Left renal pelvis (tissue), 4 donors: ENCODE measurements around the gene LPP. TPM values are rescaled to one million over a fixed set of nuclear protein-coding genes. Genes with fewer than 3 reads are reported as not detected.
"Not testable (repeated sequence)": the region's sequence is repeated elsewhere in the genome, so short reads cannot be mapped to it uniquely, and the experiment has no call there.

Experiments
- DNase-seq, 4 donors: peaks; one replicate each; pipeline ENCODE4 v3.0.0-alpha.2; 2013; ENCODE audit warnings: low read depth in 4 of 4, low spot score in 3 of 4
- polyA plus RNA-seq, 4 donors: library from polyadenylated mRNA; unstranded; fragments of 120-200 nt; gene quantifications; one replicate each; pipeline ENCODE4 v1.2.1, GENCODE V29; 2013; ENCODE audit not compliant: insufficient read length in 4 of 4

Gene LPP, protein sequence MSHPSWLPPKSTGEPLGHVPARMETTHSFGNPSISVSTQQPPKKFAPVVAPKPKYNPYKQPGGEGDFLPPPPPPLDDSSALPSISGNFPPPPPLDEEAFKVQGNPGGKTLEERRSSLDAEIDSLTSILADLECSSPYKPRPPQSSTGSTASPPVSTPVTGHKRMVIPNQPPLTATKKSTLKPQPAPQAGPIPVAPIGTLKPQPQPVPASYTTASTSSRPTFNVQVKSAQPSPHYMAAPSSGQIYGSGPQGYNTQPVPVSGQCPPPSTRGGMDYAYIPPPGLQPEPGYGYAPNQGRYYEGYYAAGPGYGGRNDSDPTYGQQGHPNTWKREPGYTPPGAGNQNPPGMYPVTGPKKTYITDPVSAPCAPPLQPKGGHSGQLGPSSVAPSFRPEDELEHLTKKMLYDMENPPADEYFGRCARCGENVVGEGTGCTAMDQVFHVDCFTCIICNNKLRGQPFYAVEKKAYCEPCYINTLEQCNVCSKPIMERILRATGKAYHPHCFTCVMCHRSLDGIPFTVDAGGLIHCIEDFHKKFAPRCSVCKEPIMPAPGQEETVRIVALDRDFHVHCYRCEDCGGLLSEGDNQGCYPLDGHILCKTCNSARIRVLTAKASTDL
- polyA plus RNA-seq: 10 to 100 TPM; 21.3 to 31.3 (median 25.6) TPM

DNA sequence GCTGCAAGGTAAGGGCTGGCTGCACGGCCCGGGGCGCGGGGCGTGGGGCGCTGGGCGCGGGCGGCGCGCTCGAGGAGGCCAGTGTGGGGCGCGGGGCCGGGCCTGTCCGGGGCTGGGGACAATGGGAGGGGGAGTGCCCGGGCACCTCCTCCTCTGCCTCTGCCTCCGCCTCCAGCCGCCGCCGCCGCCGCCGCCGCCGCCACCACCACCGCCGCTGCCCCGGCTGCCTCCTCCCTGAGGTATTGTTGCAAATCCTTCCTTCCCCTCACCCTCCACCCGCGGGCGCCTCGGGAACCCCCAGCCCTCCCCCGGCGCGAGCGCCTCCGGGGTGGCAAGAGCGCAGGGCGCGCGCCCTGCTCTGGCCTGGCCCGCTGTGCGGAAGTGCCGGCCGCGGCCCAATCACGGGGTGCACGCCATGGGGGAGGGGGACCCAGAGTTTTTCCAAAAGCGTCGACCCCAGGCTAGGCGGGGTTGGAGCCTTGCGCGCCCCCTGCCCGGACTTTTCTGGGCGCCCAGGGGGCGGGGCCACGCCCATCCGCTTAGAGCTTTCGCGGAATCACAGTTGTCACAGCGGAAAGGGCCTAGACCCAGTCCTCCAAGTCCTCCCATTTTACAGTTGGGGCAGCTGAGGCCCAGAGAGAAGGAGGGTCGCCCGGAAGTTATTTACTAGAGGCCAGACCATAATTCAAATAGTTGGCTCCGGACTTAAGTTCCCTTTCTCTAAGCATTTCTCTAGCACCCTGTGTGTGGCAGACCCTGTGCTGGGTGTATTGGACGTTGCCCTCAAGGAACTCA is at the start of gene LPP:
LPP (plus strand) TSS at position 144 of the 795 bp plus-strand sequence. CDS start 251,964 bp downstream, outside the sequence.
- peak in 3 of 4 donors; percentile 39 to 45 (median 39) for DNase-seq

DNA sequence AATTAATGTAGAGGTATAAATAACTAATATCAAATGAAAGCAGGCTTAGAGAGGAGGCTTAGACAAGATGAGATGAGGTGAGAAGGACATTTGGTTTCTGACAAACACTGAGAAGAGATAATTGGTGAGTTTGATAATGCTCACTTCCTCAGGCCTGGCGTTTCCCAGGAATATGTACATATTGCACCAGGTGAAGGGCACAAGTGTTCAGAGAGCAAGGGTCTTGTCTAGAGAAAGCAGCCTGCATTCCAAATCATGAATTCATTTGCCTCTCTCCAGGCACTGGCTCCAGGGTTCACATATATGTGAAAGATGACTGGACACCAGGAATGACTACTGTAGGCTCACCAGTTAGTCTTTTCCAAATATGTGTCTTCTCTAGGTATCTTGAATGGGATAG is 48.0 kb upstream of the LPP start:
- DNase-seq: no peak

DNA sequence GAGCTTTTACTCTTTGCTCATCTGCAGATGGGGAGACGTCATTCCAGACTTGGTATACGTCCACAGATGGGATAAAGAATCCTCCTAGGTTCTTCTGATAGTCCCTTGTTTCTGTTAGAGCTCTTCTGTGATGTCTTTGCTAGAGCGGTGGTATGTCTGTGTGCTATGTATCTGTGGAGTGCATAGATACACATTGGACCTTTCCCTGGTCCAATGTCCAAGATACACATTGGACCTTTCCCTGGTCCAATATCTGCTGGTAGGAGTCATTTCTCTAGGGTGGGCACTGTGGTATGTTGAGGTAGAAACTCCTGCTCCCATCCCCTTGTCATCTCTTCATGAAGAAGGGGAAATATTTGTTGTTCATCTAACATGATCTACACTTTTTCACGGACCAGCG is 47.5 kb upstream of the LPP start:
- DNase-seq: no peak

DNA sequence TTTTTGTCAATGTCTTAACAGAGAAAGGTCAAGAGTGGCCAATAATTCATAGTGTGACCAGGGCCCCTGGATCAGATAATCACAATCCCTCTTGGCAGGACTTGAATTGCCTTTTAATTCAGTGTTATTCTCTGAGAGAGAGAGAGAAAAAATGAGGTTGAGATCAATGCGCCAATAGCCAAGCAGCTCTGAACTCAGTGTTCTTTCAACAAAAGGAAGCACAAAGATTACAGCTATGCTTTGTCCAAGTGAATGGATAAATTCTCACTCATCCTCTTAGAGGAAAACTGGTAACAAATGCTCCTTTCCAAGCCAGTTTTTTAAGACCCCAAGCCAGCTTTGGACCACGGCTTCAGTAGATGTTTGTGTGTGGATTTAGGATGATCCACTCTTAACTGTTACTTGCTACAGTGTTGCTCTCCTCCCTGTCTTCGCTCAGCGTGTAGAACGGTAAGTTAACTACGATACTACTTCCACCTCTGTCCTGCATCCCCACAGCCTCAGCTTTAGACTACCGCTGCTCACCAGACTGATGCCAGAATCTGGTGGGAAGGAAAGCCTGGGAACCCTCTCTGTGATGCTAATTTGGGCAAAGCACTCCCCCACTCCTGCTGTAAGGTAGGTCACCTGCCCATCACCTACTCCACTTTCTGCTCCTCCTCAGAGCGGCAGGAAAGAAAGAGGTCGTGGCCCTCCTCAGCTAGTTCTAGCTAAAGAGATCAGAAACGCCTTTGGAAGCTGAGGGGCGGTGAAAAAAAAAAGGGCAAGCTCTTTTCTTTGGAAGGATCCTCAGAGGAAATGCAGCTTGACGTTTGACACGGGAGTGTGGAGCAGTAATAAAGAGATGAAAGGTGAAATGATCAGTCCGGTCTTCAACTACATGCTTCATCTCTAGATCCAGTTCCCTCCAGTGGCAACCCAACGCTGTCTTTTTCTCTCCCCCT is 46.8 kb upstream of the LPP start:
- DNase-seq: no peak

DNA sequence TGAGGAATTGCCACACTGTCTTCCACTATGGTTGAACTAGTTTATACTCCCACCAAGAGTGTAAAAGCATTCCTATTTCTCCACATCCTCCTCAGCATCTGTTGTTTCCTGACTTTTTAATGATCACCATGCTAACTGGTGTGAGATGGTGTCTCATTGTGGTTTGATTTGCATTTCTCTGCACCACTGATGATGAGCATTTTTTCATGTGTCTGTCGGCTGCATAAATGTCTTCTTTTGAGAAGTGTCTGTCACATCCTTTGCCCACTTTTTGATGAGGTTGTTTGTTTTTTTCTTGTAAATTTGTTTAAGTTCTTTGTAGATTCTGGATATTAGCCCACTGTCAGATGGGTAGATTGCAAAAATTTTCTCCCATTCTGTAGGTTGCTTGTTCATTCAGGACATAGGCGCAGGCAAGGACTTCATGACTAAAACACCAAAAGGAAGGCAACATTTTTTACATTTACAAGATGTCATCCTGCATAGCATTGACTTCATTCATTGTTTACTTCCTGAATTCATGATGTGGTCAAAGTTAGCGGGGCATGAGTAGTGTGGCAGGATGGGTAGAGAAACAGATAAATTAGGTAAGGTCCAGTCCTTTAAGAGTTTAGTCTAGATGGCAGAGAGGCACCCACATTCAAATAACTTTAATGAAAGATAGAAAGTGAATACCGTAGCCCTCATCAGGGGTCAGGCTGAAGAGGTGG is 45.1 kb upstream of the LPP start:
- no peak for DNase-seq

DNA sequence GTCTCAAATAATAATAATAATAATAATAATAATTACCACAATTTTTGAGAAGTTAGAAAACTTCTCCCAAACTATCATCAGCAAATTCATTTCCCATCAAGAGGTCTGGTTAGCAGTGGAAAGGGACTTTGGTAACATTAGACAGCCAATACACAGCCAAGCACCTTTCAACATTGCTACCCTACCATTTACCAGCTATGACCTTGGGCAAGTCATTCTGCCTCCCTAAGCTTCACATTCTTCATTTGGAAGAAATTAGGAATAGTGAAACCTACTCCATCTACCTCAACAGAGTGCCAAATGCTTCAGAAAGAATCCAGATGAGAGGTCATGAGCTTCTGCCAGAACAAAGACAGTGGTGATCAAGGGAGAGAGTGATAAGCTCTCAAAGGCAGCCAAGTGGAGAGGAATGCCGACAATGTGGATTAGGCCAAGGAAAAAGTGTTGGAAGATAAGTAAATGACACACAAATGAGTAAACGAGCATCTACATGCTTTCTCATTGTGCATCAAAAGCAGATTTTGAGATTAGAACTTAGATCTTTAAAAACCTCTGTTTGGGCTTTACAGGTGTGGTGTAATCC is 42.9 kb upstream of the LPP start:
- DNase-seq: no peak

DNA sequence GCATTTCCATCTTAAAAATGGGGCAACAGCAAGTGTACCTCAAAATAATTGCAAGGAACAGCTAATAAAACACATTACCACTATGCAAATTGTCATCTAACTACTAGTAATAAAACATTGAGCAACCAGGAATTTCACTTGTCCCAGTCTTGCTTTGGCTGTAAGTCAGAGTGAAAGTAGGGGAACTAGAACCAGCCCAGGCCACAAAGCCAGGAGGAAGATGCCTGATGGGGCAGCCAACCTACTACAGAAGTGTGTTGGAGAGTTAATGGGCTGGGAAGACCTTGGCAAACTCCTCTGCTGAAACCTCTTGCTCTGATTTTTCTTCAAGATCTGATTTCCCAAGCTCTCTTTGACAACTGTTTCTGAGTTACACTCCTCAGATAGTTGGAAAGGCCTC is 40.2 kb upstream of the LPP start:
- no peak for DNase-seq

DNA sequence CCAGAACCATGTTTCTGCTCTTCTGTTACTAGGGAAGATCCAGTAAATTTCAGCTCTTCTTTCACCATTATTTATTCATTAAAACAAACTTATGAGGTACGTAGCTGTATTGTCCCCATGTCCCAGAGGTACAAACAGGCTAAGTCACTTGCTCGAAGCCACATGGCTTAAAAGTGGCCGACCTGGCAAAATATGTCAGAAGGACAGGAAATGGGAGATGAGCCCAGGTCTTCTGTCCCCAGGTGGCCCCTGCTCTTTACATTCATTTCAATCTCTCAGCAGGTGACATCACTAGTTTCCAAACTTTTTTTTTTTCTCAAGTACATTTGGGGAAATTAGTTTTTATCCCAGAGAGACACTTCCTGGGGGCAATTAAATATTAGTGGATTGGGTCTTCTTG is 34.1 kb upstream of the LPP start:
- no peak for DNase-seq

DNA sequence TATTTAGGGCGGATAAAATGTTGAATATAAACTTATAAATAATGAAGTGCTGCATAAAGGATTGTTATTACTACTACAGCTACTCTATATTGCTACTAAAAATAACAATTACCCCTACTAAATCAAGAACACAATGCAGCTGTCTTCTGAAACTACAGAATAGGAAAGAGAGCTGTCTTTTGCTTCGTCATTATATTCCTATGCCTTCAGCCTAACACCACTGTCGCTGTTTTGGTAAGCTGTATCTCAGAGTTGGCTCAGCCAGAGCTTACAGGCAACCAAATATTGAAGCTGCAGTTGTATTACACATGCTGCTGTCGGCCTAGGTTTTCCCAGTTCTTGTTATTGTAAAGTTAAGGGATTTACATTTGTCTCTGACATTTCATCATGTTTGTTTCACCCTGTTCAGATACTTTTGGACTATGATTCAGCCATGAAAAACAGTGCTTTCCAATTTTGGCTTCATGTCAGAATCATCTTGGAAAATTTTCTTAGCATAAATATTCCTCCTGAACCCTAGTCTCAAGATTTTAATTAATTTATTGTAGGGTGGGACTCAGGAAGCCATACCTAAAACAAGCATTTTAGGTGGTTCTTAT is 31.3 kb upstream of the LPP start:
- DNase-seq: no peak

DNA sequence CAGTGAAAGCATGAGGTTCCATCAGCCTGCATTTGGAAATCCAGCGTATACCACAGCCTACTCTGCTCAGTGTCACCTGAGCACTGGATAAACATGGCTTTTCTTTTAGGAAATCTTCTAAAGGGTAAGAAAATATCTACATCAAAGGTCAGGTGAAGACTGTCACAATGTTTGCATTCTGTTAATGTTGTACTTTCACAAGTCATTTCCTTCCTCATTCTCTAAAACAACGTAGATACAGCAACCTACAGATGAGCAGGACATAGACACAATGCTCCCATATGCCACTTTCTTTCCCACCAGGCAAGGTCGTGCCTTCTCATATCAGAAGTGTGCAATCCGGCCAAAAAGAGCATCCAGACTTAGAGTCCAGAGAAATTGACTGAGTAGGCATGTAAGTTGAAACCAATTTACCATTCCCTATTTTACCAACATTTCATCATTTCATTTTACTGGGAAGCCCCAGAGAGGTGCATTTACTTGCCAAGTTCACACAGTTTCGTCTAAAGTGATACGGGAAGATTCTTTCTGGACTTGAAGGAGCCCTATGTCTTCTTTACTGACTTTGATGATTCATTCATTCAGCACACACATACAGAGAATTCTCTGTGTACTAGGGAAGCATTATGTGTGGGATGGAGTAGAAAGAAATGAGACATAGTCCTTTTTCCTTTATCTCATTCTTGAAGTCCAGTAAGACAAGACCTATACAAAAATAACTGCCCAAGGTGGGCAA is 30.6 kb upstream of the LPP start:
- no peak for DNase-seq

DNA sequence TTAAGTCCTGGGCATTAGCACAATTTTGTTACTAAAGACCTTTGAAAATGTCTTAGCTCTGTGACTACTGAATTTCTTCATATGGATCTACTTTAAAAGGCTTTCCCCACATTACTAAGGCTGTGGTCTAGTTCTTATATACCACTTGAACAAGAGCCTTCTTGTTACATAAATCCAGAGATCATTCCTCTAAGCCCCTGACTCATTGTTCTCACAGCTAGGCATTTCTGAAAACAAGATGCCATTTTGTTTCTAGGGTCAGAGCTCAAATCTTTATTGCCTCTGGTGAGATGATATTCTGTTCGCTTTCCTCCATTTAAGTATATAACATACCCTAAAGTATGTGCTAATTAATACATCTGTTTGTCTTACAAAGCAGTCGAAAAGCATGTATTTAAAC is 29.8 kb upstream of the LPP start:
- DNase-seq: no peak

DNA sequence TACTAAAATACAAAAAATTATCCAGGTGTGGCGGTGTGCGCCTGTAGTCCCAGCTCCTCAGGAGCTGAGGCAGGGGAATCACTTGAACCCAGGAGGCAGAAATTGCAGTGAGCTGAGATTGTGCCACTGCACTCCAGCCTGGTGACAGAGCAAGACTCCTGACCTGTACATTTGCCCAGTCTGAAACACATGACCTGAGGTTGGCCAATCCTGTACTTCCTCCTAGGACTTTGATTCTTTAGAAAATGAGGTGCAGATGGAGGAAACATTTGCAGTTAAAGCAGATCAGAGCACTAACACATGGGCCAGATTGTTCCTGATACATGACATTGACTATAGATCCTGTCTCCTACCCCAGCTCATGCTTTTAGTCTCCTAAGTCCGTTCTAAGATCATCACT is 28.9 kb upstream of the LPP start:
- no peak for DNase-seq

DNA sequence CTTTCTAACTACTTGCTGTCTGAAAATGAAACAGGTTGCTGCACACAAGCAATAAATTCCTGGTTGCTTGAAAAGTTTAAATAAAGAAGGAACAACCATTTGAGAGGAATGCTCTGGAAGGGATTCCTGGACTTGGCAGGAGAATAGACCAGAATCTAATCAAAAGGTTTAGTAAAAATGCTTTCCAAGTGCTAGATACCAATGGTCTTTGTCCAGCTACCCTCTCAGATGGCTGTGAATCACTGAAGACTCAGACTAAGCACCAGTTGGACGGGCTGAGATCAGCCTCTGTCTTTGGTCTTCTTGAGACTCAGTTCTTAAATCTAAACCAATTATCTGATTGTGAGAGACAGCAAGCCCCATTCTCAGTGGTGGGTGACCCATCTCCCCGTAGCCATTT is 27.7 kb upstream of the LPP start:
- no peak for DNase-seq

DNA sequence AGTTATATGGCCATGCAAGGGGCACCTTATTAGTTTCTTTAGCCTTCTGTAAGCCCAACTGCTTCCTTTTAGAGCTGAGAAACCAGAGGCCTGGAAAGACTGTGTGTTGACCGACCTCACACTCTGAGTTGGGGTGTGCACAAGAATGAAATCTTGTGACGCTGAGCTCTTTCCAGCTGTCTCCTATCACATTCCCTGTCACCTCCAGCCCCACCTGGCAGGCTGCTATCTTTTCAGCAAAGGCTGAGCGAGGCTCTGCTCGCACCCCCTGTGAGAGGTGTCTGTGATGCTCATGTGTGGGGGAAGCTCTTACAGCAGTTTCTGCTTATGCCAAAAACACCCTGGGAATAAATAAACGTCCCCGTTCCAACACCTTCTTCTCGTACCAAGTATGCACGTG is 27.0 kb upstream of the LPP start:
- no peak for DNase-seq

DNA sequence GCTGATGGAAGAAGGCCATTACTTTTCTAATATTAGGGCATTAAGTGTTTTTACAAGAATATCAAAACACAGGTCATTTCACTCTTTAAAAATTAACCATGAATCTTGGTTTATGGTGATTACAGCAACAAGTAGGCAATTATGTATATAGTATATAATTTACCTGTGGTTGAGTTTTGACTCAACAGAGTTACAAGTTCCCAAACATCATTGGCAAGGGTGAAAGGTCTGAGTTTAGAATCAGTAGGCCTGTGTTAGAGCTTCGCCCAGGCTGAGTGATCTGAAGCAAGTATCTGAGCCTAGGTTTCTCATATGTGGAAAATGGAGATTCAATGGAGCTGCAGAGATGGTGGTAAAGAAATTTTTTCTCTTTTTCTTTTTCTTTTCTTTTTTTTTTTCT is 25.1 kb upstream of the LPP start:
- DNase-seq: no peak

DNA sequence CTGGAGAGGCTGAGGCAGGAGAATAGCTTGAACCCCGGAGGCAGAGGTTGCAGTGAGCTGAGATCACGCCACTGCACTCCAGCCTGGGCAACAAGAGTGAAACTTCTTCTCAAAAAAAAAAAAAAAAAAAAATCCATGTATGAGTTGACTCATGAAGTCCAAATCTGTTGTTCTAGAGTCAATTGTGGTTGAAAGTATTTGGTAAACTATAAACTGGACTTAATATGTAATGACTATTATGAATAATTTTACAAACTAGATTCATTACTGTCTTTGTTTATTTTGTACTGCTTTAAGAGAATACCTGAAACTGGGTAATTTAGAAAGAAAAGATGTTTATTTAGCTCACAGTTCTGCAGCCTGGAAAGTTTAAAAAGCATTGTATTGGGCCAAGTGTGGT is 22.9 kb upstream of the LPP start:
- DNase-seq: not testable (repeated sequence)

DNA sequence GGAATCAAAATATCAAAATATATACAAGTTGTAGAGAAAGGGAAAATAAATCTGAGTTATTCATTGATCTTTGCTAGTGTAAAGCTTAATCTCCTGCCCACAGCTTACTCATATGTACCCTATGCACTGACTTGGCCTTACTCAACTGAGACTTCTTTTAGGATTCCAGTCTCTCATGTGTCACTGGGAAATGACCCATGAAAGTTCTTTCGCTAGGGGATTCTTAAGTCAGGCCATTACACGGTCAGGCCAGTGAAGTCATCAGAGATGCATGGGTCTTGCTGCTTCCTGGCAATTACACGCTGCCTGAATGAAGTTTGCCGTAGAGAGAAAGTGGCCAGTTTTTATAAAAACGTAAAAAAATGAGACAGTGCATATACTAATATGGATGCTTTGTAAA is 20.7 kb upstream of the LPP start:
- no peak for DNase-seq

DNA sequence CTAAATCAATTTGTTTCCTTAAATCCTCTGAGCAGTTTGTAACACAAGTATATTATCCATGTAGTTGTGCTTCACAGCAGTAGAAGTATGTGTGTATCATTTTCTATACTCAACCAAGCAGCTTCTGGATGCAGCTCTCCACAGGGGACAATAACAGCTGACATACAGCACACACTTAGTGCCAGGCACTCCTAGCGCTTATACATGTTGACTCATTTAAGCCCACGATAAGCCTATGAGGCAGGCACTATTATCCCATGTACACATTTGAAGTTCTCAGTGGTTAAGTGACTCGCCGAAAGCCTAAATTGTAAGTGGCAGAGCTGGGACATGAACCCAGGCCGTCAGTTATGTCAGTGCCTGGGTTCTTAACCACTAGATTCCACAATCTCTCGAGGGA is 20.3 kb upstream of the LPP start:
- no peak for DNase-seq
